Kidney (tissue), 14 donors: Measurements from ENCODE around the gene VGF. TPM values are rescaled to one million over a fixed set of nuclear protein-coding genes. Genes with fewer than 3 reads are reported as not detected.

Experiments used
- DNase-seq, 5 donors: peaks; one replicate each; pipeline ENCODE4 v3.0.0-alpha.2; 2013 to 2020
- FAIRE-seq: peaks from 2 replicates; lab custom pipeline; 2012; peaks lifted over from hg19 to GRCh38; lab: Jason Lieb, UNC
- H3K27ac ChIP-seq, 2 donors: one replicate each; pipeline ENCODE4 v1.7.0; 2013; ENCODE audit warnings: low read depth in 2 of 2, low read length in 2 of 2, inconsistent platforms in 1 of 2
- H3K27me3 ChIP-seq: one replicate; pipeline ENCODE4 v1.7.1; 2013; ENCODE audit warnings: low read length, inconsistent platforms; ENCODE audit not compliant: control insufficient read depth, insufficient read depth
- H3K36me3 ChIP-seq, 3 donors: one replicate each; pipeline versions ENCODE4 v1.7.0 to v1.7.1; 2013; ENCODE audit warnings: low read length in 3 of 3, control low read depth in 1 of 3, inconsistent platforms in 1 of 3; ENCODE audit not compliant: insufficient read depth in 3 of 3, control insufficient read depth in 2 of 3
- H3K4me1 ChIP-seq, 3 donors: one replicate each; pipeline versions ENCODE4 v1.7.0 to v1.7.1; 2013; ENCODE audit warnings: low read length in 3 of 3, inconsistent platforms in 1 of 3, low read depth in 1 of 3; ENCODE audit not compliant: control insufficient read depth in 2 of 3, insufficient read depth in 2 of 3
- H3K4me3 ChIP-seq, 3 donors: one replicate each; pipeline versions ENCODE4 v1.7.0 to v1.8.1; 2013; ENCODE audit warnings: low read length in 3 of 3, control low read depth in 1 of 3, inconsistent platforms in 1 of 3
- H3K9ac ChIP-seq, 3 donors: one replicate each; pipeline versions ENCODE4 v1.7.0 to v1.7.1; 2013; ENCODE audit warnings: low read length in 3 of 3, control low read depth in 1 of 3, inconsistent platforms in 1 of 3
- H3K9me3 ChIP-seq, 3 donors: one replicate each; pipeline versions ENCODE4 v1.7.0 to v1.7.1; 2013; ENCODE audit warnings: low read length in 3 of 3, control low read depth in 1 of 3, inconsistent platforms in 1 of 3; ENCODE audit not compliant: control insufficient read depth in 2 of 3, insufficient read depth in 1 of 3
- CTCF ChIP-seq: IDR thresholded peaks from 3 replicates; pipeline ENCODE4 v1.5.1; 2012; ENCODE audit warnings: mild to moderate bottlenecking, moderate library complexity, borderline replicate concordance; ENCODE audit not compliant: insufficient read depth; ENCODE audit errors: extremely low read depth
- intact Hi-C: fragments of 100-400 bp; cut with DNase I; formaldehyde crosslinking; loops from one replicate; pipeline ENCODE4 v1.11.1; 2022
- polyA plus RNA-seq: library from polyadenylated mRNA; stranded (reverse); fragments of 350-450 nt; fragmentation: Illumina TruSeq; extraction: RNeasy Lipid Tissue Mini Kit (QIAGEN cat#74804); gene quantifications from one replicate; pipeline ENCODE4 v1.2.3, GENCODE V29; 2014; ENCODE audit warnings: low read depth, low replicate concordance; ENCODE audit not compliant: insufficient read depth
- total RNA-seq: library from RNA; stranded (reverse); fragmentation: NEBNext Ultra II Directional; extraction: Animal tissue kit (Norgen Biotek cat#: 25700); gene quantifications from one replicate; pipeline ENCODE4 v1.2.1, GENCODE V29; 2021
- donor health status: control.
- donor health status: control.
- donor health status: control.
- donor health status: control.
- donor health status: control.
- donor health status: DM: yes; HTN: yes; CAD: no.
- donor health status: Normal renal cell carcinoma (clear cell type).

The VGF gene
- total and polyA plus RNA-seq, 2 donors from 2014 or later = 0.38 to 2.2 TPM

GRCh38 chr7:101177644-101178043, 12.3 kb upstream of the VGF start:
- Histone ChIP-seq H3K4me1 (peaks cover 0 to 5% (median 0%) of the 10 kb centered on the region in 3 donors), H3K9ac (no peak overlapping the region), H3K27ac (no peak overlapping the region), H3K9me3 (no peaks in the 10 kb centered on the region), H3K36me3 (no peaks in the 10 kb centered on the region), H3K4me3 (no peak overlapping the region), H3K27me3 (peaks cover 49% of the 10 kb centered on the region)
- no peak for DNase-seq
- intact Hi-C loops = no loop called here
- no peak for TF ChIP-seq CTCF
- FAIRE-seq = no peak

GRCh38 chr7:101175664-101176063, 10.3 kb upstream of the VGF start:
- no peak overlapping the region for H3K4me3 ChIP-seq
- no peak overlapping the region for H3K9ac ChIP-seq
- DNase-seq (no peak), FAIRE-seq (no peak)
- no peaks in the 10 kb centered on the region for H3K36me3 ChIP-seq
- no peak for TF ChIP-seq CTCF
- peaks cover 0 to 8% (median 0%) of the 10 kb centered on the region in 3 donors for H3K4me1 ChIP-seq
- H3K9me3 ChIP-seq = no peaks in the 10 kb centered on the region
- H3K27ac ChIP-seq = no peak overlapping the region
- peaks cover 59% of the 10 kb centered on the region for H3K27me3 ChIP-seq
- intact Hi-C loops = no loop called here

- intact Hi-C loops = no loop called here
- H3K9ac ChIP-seq = no peak overlapping the region
- H3K27ac ChIP-seq = no peak overlapping the region
- FAIRE-seq (no peak), DNase-seq (no peak)
- no peaks in the 10 kb centered on the region for H3K9me3 ChIP-seq
- peaks cover 67% of the 10 kb centered on the region for H3K27me3 ChIP-seq
- no peak overlapping the region for H3K4me3 ChIP-seq
- TF ChIP-seq CTCF = no peak
- H3K36me3 ChIP-seq = no peaks in the 10 kb centered on the region
- H3K4me1 ChIP-seq = peaks cover 0 to 8% (median 0%) of the 10 kb centered on the region in 3 donors
Observed at GRCh38 chr7:101174322-101174854, 9.0 kb upstream of the VGF start.
